ENCODE data around the gene ZNF839. TPM values are rescaled to one million over a fixed set of nuclear protein-coding genes. Genes with fewer than 3 reads are reported as not detected.

Gene ZNF839
- 8.2 to 11.4 TPM (median 8.2 TPM) in 3 replicates for total RNA-seq
- long read RNA-seq, partial matches to known transcripts = 0 of 3 reads
- long read RNA-seq, other reads (novel, unspliced or antisense) = 1 of 3 reads

DNA sequence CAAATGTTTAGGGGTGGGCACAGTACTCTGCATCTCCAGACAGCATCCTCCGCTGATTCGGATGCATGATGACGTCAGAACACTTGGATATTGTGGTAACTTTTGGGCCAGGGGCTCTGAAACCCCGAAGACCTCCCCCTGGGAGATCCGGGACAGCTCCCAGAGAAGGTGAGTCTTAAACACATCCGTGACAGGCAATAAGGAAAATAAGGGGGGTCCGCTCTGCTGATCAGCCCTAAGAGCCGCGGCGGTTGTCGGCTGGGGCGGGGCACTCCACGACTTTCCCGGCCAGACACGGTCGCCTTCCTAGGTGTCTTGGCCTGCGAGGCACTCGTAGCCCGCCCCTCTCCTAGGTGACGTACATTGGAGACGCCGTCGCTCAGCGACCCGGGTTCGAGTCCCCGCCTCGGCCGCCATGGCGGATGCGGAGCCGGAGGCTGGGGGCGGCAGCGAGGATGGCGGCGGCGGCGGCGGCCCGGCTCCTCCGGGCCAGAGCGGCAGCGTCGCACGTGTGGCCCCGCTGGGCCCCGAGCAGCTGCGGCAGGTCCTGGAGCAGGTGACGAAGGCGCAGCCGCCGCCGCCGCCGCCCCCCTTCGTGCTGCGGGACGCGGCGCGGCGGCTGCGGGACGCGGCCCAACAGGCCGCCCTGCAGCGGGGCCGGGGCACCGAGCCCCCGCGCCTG is at the start of gene ZNF839:
Gene ZNF839 (plus strand): TSS at position 396 of the 682 bp plus-strand sequence. CDS start 20 bp downstream, at position 416.
- Mint-ChIP-seq H3K27me3 (ENCODE audit: low read depth) (no peaks in the 10 kb centered on the region), H3K27ac (ENCODE audit: unreplicated experiment) (peak within 1 kb of the TSS; percentile 95), H3K36me3 (ENCODE audit: low read depth) (no peaks in the 10 kb centered on the region), H3K4me1 (ENCODE audit: low read depth) (peaks cover 58% of the 10 kb centered on the region), H3K4me3 (ENCODE audit: unreplicated experiment) (peak within 1 kb of the TSS; percentile 82), H3K9me3 (ENCODE audit: low read depth) (no peaks in the 10 kb centered on the region)
- DNase-seq (ENCODE audit: low spot score) = no peak
- TF ChIP-seq, protein P1, sequence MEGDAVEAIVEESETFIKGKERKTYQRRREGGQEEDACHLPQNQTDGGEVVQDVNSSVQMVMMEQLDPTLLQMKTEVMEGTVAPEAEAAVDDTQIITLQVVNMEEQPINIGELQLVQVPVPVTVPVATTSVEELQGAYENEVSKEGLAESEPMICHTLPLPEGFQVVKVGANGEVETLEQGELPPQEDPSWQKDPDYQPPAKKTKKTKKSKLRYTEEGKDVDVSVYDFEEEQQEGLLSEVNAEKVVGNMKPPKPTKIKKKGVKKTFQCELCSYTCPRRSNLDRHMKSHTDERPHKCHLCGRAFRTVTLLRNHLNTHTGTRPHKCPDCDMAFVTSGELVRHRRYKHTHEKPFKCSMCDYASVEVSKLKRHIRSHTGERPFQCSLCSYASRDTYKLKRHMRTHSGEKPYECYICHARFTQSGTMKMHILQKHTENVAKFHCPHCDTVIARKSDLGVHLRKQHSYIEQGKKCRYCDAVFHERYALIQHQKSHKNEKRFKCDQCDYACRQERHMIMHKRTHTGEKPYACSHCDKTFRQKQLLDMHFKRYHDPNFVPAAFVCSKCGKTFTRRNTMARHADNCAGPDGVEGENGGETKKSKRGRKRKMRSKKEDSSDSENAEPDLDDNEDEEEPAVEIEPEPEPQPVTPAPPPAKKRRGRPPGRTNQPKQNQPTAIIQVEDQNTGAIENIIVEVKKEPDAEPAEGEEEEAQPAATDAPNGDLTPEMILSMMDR (IDR thresholded peaks at IDR 0.05) = no peak

DNA sequence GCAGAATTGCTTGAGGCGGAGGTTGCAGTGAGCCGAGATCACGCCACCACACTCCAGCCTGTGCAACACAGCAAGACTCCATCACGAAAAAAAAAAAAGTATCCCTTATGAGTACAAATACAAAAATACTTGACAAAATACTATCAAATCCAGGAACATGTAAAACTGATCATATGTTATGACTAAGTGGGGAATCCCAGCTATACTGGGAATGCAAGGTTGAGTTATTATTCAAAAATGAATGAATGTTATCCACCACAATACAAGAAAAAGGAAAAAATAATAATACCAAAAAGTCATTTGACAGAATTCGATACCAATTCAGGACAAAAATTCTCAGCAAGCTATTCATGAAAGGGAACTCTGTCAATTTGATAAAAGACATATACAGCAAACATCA is 47.2 kb upstream of the ZNF839 start:
- Mint-ChIP-seq H3K4me3 (ENCODE audit: unreplicated experiment) (no peak overlapping the region), H3K9me3 (ENCODE audit: low read depth) (no peaks in the 10 kb centered on the region), H3K36me3 (ENCODE audit: low read depth) (no peaks in the 10 kb centered on the region), H3K4me1 (ENCODE audit: low read depth) (peaks cover 6% of the 10 kb centered on the region), H3K27me3 (ENCODE audit: low read depth) (no peaks in the 10 kb centered on the region), H3K27ac (ENCODE audit: unreplicated experiment) (peak overlapping the region; percentile 8)
- DNase-seq (ENCODE audit: low spot score) = no peak
- TF ChIP-seq, protein P1 (IDR thresholded peaks at IDR 0.05) = no peak

DNA sequence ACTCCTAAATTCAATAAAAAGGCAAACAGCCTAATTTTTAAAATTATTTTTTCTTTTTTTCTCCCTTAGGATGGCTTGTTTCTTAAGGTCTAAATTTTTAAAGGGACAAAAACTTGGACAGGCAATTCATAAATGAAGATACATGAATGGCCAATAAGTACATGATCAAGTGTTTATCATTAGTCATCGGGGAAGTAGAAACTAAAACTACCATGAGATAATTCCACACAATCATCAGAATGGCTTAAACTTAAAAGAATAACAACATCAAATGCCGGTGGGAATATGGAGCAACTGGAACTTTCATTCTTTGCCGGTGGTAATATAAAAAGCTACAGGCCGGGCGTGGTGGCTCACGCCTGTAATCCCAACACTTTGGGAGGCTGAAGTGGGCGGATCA is 43.7 kb upstream of the ZNF839 start:
- H3K4me1 Mint-ChIP-seq (ENCODE audit: low read depth) = peaks cover 40% of the 10 kb centered on the region
- no peaks in the 10 kb centered on the region for H3K36me3 Mint-ChIP-seq (ENCODE audit: low read depth)
- TF ChIP-seq, protein P1 (IDR thresholded peaks at IDR 0.05) = no peak
- no peaks in the 10 kb centered on the region for H3K9me3 Mint-ChIP-seq (ENCODE audit: low read depth)
- H3K4me3 Mint-ChIP-seq (ENCODE audit: unreplicated experiment) = no peak overlapping the region
- no peak overlapping the region for H3K27ac Mint-ChIP-seq (ENCODE audit: unreplicated experiment)
- DNase-seq (ENCODE audit: low spot score) = no peak
- no peaks in the 10 kb centered on the region for H3K27me3 Mint-ChIP-seq (ENCODE audit: low read depth)

DNA sequence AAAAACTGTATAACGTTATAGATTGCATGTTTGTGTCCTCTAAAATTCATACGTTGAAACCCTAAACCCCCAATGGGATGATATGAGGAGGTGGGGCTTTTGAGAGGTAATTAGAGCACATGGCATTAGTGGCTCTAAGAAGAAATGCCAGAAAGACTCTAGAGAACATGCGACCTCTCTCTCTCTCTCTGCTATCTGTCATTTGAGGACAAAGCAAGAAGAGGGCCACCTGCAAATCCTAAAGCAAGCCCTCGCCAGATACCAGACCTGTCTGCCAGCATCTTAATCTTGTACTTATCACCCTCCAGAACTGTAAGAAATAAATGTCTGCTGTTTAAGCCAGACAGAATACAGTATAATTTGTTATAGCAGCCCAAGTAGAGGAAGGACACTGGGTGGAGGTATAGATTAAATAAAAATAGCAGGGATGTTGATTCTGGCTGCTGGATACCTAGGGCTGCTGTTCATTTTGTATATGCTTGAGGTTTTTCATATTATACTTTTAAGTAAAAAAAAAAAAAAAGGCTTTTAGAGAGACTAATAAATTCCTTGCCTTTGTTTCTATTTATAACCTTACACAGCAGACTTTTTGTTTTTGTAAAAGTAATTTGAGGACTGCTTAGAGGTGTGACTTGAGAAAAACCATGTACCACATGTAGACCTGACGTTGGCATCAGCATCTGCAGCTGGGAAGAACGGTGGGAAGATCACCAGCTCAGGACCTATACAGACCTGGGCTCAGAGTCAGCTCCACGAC is 41.5 kb upstream of the ZNF839 start:
- Mint-ChIP-seq H3K9me3 (ENCODE audit: low read depth) (no peaks in the 10 kb centered on the region), H3K4me1 (ENCODE audit: low read depth) (peaks cover 34% of the 10 kb centered on the region), H3K27me3 (ENCODE audit: low read depth) (no peaks in the 10 kb centered on the region), H3K4me3 (ENCODE audit: unreplicated experiment) (no peak overlapping the region), H3K27ac (ENCODE audit: unreplicated experiment) (peak overlapping the region; percentile 28), H3K36me3 (ENCODE audit: low read depth) (no peaks in the 10 kb centered on the region)
- DNase-seq (ENCODE audit: low spot score) = no peak
- TF ChIP-seq, protein P1 (IDR thresholded peaks at IDR 0.05) = peak; percentile 17

DNA sequence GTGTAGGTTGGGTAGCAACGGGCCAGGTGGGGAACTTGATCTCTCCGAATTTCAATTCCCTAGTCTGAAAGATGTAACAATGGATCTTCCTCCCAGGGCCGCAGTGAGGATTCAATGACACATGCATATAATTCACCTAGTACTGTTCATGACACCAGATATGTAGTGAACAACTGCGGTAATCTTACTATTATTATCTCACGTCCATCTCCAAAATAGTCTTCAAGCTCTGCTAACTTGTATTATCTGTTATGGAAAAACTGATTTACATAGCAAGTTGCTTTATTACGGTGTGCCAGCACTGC is 41.0 kb upstream of the ZNF839 start:
- TF ChIP-seq, protein P1 (IDR thresholded peaks at IDR 0.05) = no peak
- Mint-ChIP-seq H3K27me3 (ENCODE audit: low read depth) (no peaks in the 10 kb centered on the region), H3K4me1 (ENCODE audit: low read depth) (peaks cover 34% of the 10 kb centered on the region), H3K9me3 (ENCODE audit: low read depth) (no peaks in the 10 kb centered on the region), H3K27ac (ENCODE audit: unreplicated experiment) (peak overlapping the region; percentile 13), H3K36me3 (ENCODE audit: low read depth) (no peaks in the 10 kb centered on the region), H3K4me3 (ENCODE audit: unreplicated experiment) (no peak overlapping the region)
- no peak for DNase-seq (ENCODE audit: low spot score)
